Sigmoid colon (tissue), 7 donors: ENCODE data around the gene CES3. TPM values are rescaled to one million over a fixed set of nuclear protein-coding genes. Genes with fewer than 3 reads are reported as not detected.

ENCODE experiments used
- DNase-seq: peaks from one replicate; pipeline ENCODE4 v3.0.0-alpha.2; 2019
- H3K27ac ChIP-seq, 4 donors: fragments of 200-600 bp; sonication (generic); one replicate each; pipeline ENCODE4 v1.5.1; 2016 to 2019; ENCODE audit warnings: mild to moderate bottlenecking in 1 of 4
- H3K27me3 ChIP-seq, 3 donors: fragments of 200-600 bp; sonication (generic); one replicate each; pipeline ENCODE4 v1.5.1; 2019; ENCODE audit warnings: mild to moderate bottlenecking in 1 of 3
- H3K36me3 ChIP-seq, 4 donors: fragments of 200-600 bp; sonication (generic); one replicate each; pipeline ENCODE4 v1.5.1; 2016 to 2019
- H3K4me1 ChIP-seq, 4 donors: fragments of 200-600 bp; sonication (generic); one replicate each; pipeline ENCODE4 v1.5.1; 2017 to 2019
- H3K4me3 ChIP-seq, 4 donors: fragments of 200-600 bp; sonication (generic); one replicate each; pipeline ENCODE4 v1.5.1; 2017 to 2019; ENCODE audit warnings: mild to moderate bottlenecking in 2 of 4, moderate library complexity in 1 of 4
- H3K9me3 ChIP-seq, 4 donors: fragments of 200-600 bp in 3 of 4; sonication (generic) in 3 of 4; one replicate each; pipeline versions ENCODE4 v1.5.1 to v1.6.1; 2013 to 2019
- EP300 ChIP-seq, 4 donors: sonication (generic); formaldehyde crosslinking; IDR thresholded peaks; one replicate each; pipeline ENCODE4 v1.6.1; 2017; ENCODE audit warnings: antibody characterized with exemption in 4 of 4
- POLR2A ChIP-seq, 2 donors: fragments of 450-650 bp; IDR thresholded peaks; one replicate each; pipeline ENCODE4 v1.6.1; 2016; ENCODE audit warnings: antibody characterized with exemption in 2 of 2, mild to moderate bottlenecking in 2 of 2, moderate library complexity in 2 of 2
- POLR2AphosphoS5 ChIP-seq, 4 donors: sonication (generic); formaldehyde crosslinking; IDR thresholded peaks; one replicate each; pipeline ENCODE4 v1.6.1; 2017; ENCODE audit warnings: antibody characterized with exemption in 4 of 4
- WGBS, 2 donors: extraction: QIAGEN DNeasy Blood & Tissue Kit; methylation state at CpG; one replicate each; pipeline ENCODE4 v1.1.7; 2013; 5-methylcytosine and 5-hydroxymethylcytosine counted together
- intact Hi-C: fragments of 100-400 bp; cut with DNase I; formaldehyde crosslinking; loops from one replicate; pipeline ENCODE4 v1.15.1; 2023
- polyA plus RNA-seq, 3 donors: library from polyadenylated mRNA; stranded (reverse); fragments of 200-250 nt; gene quantifications; one replicate each; pipeline ENCODE4 v1.2.3, GENCODE V29; 2013
- total RNA-seq, 4 donors: library from RNA; depleted of rRNA; stranded (reverse); fragments of >200 nt; gene quantifications; one replicate each; pipeline ENCODE4 v1.1.0, GENCODE V29; 2016
- TF ChIP-seq, protein P1 (sequence below), 4 experiments: fragments of 450-650 bp in 3 of 4; fragments of 200-600 bp in 1 of 4; IDR thresholded peaks; one replicate each; pipeline ENCODE4 v1.5.1; 2016 to 2019; ENCODE audit warnings: antibody characterized with exemption in 4 of 4, mild to moderate bottlenecking in 3 of 4, moderate library complexity in 2 of 4
- donor health status: healthy with polysubstance abuse.
- donor health status: Bipolar disorder and iron deficiency.
- donor health status: healthy.

Gene CES3, protein sequence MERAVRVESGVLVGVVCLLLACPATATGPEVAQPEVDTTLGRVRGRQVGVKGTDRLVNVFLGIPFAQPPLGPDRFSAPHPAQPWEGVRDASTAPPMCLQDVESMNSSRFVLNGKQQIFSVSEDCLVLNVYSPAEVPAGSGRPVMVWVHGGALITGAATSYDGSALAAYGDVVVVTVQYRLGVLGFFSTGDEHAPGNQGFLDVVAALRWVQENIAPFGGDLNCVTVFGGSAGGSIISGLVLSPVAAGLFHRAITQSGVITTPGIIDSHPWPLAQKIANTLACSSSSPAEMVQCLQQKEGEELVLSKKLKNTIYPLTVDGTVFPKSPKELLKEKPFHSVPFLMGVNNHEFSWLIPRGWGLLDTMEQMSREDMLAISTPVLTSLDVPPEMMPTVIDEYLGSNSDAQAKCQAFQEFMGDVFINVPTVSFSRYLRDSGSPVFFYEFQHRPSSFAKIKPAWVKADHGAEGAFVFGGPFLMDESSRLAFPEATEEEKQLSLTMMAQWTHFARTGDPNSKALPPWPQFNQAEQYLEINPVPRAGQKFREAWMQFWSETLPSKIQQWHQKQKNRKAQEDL
- 1 to 10 TPM in 1 of 4 donors, under 1 TPM in 2, not detected in 1; 0.16 to 2.5 (median 0.55) TPM for total RNA-seq
- polyA plus RNA-seq, result 10 to 100 TPM; 10.8 to 48.4 (median 13.2) TPM

DNA sequence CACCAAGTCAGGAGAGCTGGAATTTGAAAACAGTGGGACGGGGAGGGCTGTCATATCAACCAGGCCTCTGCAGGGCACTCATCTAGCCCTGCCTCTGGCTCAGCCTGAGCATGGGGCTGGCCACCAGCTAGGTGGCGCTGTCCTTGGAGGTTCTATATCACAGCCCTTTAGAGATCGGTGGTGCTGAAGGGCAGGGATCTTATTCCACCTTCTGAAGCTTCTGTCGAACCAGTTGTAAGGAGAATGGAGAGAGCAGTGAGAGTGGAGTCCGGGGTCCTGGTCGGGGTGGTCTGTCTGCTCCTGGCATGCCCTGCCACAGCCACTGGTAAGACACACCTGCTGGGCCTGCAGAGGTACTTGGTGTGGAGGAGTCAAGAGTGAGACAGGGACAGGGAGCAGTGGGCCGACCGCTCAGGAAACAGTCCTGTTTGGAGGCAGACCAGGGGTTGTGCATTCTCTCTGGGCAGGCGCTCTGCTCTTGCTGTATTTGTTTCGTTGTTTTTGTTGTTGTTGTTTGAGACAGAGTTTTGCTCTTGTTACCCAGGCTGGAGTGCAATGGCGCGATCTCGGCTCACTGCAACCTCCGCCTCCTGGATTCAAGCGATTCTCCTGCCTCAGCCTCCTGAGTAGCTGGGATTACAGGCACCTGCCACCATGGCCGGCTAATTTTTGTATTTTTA lies at the start of gene CES3:
Gene CES3 (plus strand): TSS at position 202 of the 680 bp plus-strand sequence. CDS start 42 bp downstream, at position 244.
- Histone ChIP-seq H3K27ac (no peak within 1 kb of the TSS), H3K36me3 (no peaks in the 10 kb centered on the region), H3K27me3 (no peaks in the 10 kb centered on the region), H3K4me3 (no peak within 1 kb of the TSS), H3K4me1 (no peaks in the 10 kb centered on the region), H3K9me3 (no peaks in the 10 kb centered on the region)
- WGBS, 2 donors, result 14 to 62% methylated on average over 16 of the region's 16 CpGs
- no peak for TF ChIP-seq POLR2A (IDR thresholded peaks at IDR 0.05)
- no peak for TF ChIP-seq POLR2AphosphoS5 (IDR thresholded peaks at IDR 0.05)
- TF ChIP-seq EP300 (IDR thresholded peaks at IDR 0.05), result no peak
- TF ChIP-seq, protein P1, sequence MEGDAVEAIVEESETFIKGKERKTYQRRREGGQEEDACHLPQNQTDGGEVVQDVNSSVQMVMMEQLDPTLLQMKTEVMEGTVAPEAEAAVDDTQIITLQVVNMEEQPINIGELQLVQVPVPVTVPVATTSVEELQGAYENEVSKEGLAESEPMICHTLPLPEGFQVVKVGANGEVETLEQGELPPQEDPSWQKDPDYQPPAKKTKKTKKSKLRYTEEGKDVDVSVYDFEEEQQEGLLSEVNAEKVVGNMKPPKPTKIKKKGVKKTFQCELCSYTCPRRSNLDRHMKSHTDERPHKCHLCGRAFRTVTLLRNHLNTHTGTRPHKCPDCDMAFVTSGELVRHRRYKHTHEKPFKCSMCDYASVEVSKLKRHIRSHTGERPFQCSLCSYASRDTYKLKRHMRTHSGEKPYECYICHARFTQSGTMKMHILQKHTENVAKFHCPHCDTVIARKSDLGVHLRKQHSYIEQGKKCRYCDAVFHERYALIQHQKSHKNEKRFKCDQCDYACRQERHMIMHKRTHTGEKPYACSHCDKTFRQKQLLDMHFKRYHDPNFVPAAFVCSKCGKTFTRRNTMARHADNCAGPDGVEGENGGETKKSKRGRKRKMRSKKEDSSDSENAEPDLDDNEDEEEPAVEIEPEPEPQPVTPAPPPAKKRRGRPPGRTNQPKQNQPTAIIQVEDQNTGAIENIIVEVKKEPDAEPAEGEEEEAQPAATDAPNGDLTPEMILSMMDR (IDR thresholded peaks at IDR 0.05), result peak in 2 of 4 experiments; percentile 44 to 45
- intact Hi-C loops, result no loop called here
- no peak for DNase-seq

DNA sequence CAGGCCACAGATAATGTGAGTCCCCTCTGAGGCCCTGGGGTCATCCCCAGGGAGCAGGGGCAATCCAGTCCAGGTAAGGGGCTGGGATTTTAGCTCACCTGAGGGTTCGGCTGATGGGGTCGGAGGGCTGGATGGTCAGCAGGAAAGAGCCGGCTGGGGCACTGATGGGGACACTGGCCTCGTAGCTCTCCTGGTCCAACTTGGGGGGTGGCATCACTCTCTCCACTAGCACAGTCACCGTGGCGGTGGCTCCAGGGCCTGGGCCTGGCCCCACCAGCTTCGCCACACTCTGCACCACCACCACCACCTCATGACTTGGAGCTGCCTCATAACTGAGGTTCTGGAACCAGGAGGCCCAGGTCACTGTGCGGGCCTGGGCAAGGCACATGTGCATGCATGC lies 49.3 kb upstream of the CES3 start:
- no peaks in the 10 kb centered on the region for H3K9me3 ChIP-seq
- H3K27me3 ChIP-seq, result no peaks in the 10 kb centered on the region
- H3K4me3 ChIP-seq, result no peak overlapping the region
- TF ChIP-seq POLR2A (IDR thresholded peaks at IDR 0.05), result no peak
- no peak for TF ChIP-seq POLR2AphosphoS5 (IDR thresholded peaks at IDR 0.05)
- TF ChIP-seq, protein P1 (IDR thresholded peaks at IDR 0.05), result no peak
- TF ChIP-seq EP300 (IDR thresholded peaks at IDR 0.05), result no peak
- intact Hi-C loops, result no loop called here
- 93 to 96% methylated on average over 8 of the region's 8 CpGs for WGBS, 2 donors
- no peak for DNase-seq
- H3K27ac ChIP-seq, result no peak overlapping the region
- H3K4me1 ChIP-seq, result no peaks in the 10 kb centered on the region
- H3K36me3 ChIP-seq, result no peaks in the 10 kb centered on the region

DNA sequence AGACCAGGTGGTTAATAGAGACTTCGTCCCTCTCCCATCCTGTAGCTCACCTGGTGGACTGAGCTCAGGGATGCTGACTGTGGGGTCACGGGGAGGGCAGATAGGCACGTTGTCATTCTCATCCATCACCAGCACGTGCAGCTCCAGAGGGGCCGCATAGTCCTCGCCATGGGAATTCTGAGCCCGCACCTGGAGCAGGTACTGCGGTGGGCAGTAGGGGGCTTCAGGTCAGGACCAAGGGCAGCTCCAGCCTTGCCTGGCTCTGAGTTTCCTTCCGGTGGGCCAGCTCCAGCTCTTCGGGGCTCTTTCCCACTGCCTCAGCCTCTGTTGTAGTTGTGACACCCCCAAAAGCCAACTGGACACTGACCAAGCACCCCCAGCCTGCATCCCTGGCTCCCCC lies 48.0 kb upstream of the CES3 start:
- Histone ChIP-seq H3K27ac (no peak overlapping the region), H3K9me3 (no peaks in the 10 kb centered on the region), H3K27me3 (no peaks in the 10 kb centered on the region), H3K4me1 (no peaks in the 10 kb centered on the region), H3K4me3 (no peak overlapping the region), H3K36me3 (no peaks in the 10 kb centered on the region)
- no peak for DNase-seq
- WGBS, 2 donors, result 57 to 79% methylated on average over 10 of the region's 10 CpGs
- TF ChIP-seq POLR2A (IDR thresholded peaks at IDR 0.05) (no peak), POLR2AphosphoS5 (IDR thresholded peaks at IDR 0.05) (no peak), EP300 (IDR thresholded peaks at IDR 0.05) (no peak)
- TF ChIP-seq, protein P1 (IDR thresholded peaks at IDR 0.05), result no peak
- intact Hi-C loops, result no loop called here

DNA sequence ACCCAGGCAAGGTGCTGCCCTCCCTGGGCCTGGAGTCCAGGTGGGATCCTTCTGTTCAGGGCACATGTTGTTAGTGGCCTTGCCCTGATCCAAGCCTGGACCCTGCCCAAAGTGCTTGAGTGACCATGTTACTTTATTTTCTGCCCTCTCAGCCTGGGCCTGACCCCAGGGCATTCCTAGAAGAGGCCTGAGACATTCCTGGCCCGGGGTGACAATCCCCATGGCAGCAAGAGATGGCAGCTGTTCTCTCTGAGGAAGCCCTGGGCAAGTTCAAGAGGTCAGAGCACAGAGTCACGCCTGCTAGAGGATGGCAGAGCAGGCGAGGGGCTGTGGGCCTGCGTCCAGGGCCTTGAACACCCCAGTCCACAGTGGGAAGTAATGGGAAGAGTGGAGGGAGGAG lies 47.4 kb upstream of the CES3 start:
- Histone ChIP-seq H3K4me1 (no peaks in the 10 kb centered on the region), H3K36me3 (no peaks in the 10 kb centered on the region), H3K27me3 (no peaks in the 10 kb centered on the region), H3K9me3 (no peaks in the 10 kb centered on the region), H3K27ac (no peak overlapping the region), H3K4me3 (no peak overlapping the region)
- intact Hi-C loops, result no loop called here
- no peak for DNase-seq
- 72 to 88% methylated on average over 4 of the region's 4 CpGs for WGBS, 2 donors
- no peak for TF ChIP-seq POLR2A (IDR thresholded peaks at IDR 0.05)
- TF ChIP-seq, protein P1 (IDR thresholded peaks at IDR 0.05), result no peak
- TF ChIP-seq POLR2AphosphoS5 (IDR thresholded peaks at IDR 0.05), result no peak
- no peak for TF ChIP-seq EP300 (IDR thresholded peaks at IDR 0.05)
